NCI-H2107 treated with DMSO at 0.1 percent for 48 hours (cell line): ENCODE data around the gene RALY.

Experiments
- DNase-seq: peaks from one replicate; lab custom pipeline; 2025; ENCODE audit not compliant: unreplicated experiment; lab: John Stamatoyannopoulos, UW

RALY gene

DNA sequence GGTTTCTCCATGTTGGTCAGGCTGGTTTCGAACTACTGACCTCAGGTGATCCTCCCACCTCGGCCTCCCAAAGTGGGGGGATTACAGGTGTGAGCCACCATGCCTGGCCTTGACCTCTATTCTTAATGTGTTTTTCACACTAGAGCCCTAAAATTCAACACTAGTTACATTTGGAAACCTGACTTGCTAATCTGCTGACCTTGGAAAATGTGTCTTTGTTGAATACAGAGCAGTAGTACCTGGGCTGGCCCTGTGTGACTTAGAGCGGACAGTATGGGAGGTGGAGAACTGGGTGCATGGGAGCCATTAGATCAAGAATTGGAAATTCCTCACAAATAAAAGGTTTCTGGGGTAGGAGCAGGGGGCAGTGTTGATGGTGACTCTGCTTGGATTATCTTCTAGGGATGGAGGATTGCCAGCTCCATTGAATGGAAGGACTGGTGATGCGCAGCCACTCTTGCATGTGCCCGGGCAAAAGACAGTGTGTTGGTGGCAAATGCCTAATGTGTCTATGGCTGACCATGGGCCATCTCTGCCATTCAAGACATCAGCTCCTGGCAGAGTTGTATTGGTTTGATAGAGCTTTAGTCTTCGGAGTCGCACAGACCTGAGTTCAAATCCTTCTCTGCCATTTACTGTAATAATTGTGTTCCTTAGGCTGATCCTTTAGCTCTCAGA is 53.4 kb downstream of the RALY start:
- DNase-seq: no peak

DNA sequence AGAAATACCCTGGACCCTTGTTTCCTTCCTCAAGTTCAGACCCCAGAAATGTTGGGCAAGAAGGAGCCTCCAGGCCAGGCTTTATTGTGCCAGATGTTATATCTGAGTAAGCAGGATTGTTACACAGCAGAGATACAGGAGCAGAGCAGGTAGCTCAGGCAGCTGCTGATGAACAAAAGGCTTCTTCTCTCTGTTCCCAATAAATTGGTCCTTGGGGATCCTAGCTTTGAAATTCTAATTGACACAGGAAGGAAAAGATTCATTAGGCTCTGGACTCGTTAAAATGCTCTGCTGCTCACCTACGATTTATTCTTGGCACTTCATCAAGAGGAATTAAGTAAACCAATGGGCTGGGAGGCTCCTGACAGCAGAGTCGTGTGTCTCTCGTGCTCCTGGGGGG is 54.2 kb downstream of the RALY start:
- DNase-seq: no peak

GRCh38 chr20:34049389-34049788 is 55.7 kb downstream of the RALY start:
- DNase-seq: no peak

GRCh38 chr20:34049897-34050695 is 56.4 kb downstream of the RALY start:
- no peak for DNase-seq

- DNase-seq: no peak
Observed at GRCh38 chr20:34052414-34052813, 58.7 kb downstream of the RALY start.

GRCh38 chr20:34055290-34055689 is 61.6 kb downstream of the RALY start:
- DNase-seq: no peak

GRCh38 chr20:34058831-34059230 is 65.1 kb downstream of the RALY start:
- no peak for DNase-seq

GRCh38 chr20:34060970-34061369 is 67.3 kb downstream of the RALY start:
- DNase-seq: no peak

- DNase-seq: no peak
Observed at GRCh38 chr20:34061695-34062094, 68.0 kb downstream of the RALY start.

GRCh38 chr20:34062570-34063482 is 69.1 kb downstream of the RALY start:
- DNase-seq: no peak

GRCh38 chr20:34064286-34064685 is 70.6 kb downstream of the RALY start:
- no peak for DNase-seq

GRCh38 chr20:34065260-34065659 is 71.5 kb downstream of the RALY start:
- no peak for DNase-seq

DNA sequence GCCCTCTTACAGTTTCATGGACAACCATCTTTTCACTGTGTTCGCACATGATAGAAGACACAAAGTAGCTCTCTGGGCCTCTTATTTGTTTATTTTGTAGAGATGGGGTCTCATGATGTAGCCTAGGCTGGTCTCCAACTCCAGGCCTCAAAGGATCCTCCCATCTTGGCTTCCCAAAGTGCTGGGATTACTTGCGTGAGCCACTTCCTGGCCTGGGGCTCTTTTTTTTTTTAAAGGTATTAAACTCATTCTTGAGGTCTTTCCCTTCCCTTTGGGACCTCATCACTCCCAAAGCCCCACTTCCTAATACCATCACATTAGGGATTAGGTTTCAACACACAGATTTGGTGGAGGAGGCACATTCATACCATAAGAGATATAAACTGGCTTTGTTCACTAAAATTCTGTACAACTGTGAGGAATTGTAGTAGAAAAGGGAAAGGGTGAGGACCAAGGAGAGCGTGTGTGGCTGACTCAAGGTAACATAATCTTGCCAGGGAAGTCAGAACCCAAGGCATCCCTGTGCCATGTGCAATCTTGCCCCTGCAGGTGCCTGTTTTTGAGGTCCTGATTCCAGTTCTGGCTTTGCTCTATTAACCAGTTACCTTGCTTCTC is 72.9 kb downstream of the RALY start:
- no peak for DNase-seq

GRCh38 chr20:34068001-34068400 is 74.3 kb downstream of the RALY start:
- DNase-seq: no peak

DNA sequence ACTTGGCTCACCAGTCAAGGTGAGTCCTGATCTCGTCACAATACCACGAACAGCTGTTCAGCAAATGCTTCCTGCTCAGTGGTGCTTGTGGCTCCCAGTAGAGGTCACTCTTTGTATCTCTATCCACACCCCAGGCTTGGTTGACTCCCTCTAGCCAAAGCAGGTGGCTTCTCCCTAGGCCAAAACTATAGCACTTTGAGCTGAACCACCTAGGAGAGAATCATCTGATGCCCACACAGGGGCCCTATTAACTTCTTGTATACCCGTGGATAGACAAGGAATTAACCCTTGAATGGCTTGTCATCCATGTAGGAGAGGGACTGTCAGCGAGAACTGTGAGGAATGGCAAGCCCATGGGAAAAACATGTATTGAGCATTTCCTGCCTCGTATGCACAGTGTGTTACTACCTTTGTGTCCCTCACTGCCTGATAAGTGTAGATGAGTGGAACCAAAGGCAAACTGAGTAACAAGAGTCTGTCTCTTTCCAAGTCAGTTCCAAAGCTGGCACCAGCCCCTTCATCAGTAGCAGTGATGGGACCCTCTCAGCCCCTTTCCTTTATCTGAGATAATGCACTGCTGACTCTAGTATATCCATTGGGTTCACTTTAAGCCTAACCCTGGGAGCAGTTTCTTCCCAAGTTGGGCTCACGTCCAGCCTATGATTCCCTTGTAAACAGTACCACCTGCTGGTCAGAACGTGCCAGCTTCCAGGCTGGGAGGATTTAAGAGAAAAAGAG is 75.8 kb downstream of the RALY start:
- DNase-seq: peak; percentile 56

GRCh38 chr20:34070079-34070439 is 76.3 kb downstream of the RALY start:
- DNase-seq: no peak

DNA sequence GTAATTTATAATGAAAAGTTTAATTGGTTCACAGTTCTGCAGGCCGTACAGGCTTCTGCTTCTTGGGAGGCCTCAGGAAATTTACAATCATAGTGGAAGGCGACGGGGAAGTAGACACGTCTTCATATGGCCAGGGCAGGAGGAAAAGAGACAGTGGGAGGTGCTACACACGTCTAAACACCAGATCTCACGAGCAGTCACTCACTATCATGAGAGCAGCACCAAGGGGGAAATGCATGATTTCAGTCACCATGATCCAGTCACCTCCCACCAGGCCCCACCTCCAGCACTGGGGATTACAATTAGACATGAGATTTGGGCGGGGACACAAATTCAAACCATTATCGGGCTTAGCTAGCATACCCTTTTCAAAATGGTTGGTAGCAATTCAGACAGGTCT is 77.1 kb downstream of the RALY start:
- DNase-seq: no peak

GRCh38 chr20:34072076-34072475 is 78.4 kb downstream of the RALY start:
- no peak for DNase-seq

DNA sequence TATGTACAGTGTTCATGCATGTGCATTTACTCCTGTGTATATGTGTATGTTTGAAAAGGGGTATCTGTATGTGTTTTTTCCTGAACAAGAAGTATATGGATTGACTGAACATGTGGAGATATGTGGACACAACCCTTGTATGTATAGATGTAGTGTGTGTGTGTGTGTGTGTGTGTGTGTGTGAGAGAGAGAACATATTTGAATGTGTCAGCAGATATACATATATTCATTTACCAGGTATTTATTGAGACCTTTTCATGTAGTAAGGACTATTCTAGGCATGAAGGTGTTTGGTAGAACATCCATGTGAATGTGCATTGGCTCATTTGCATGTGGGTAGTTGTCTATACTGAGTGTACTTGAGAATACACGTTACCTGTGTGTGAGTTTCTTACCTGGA is 79.1 kb downstream of the RALY start:
- no peak for DNase-seq

GRCh38 chr20:34074101-34074760 is 80.5 kb downstream of the RALY start:
- no peak for DNase-seq
